Measurements from ENCODE around the gene PGM5.

GRCh38 chr9:68455451-68455850 is 99.0 kb downstream of the PGM5 start:
- no peak for TF ChIP-seq POLR2A (IDR thresholded peaks at IDR 0.05; ENCODE audit: low read depth)
- no peak for TF ChIP-seq CTCF (IDR thresholded peaks at IDR 0.05)
- TF ChIP-seq EP300 (IDR thresholded peaks at IDR 0.05) = no peak
- no peak for TF ChIP-seq POLR2AphosphoS5 (IDR thresholded peaks at IDR 0.05)
